Pancreas (tissue), 10 donors: ENCODE data around the gene PAFAH1B1. TPM values are rescaled to one million over a fixed set of nuclear protein-coding genes. Genes with fewer than 3 reads are reported as not detected.
"Not testable (repeated sequence)": the region's sequence is repeated elsewhere in the genome, so short reads cannot be mapped to it uniquely, and the experiment has no call there.

Source experiments
- ATAC-seq, 4 donors: fragments of 200-7000 bp; cut with Tn5 transposase; one replicate each; pipeline versions ENCODE4 v1.8.0 to v1.9.1; 2020; ENCODE audit warnings: mild to moderate bottlenecking in 4 of 4, moderate library complexity in 4 of 4
- DNase-seq, 6 donors: peaks; one replicate each; pipeline ENCODE4 v3.0.0-alpha.2; 2020
- FAIRE-seq: peaks from 2 replicates; lab custom pipeline; 2012; peaks lifted over from hg19 to GRCh38; lab: Jason Lieb, UNC
- H3K27ac ChIP-seq, 4 donors: fragments of 200-600 bp; sonication (generic); 1 replicate in 3 of 4; 2 replicates in 1 of 4; pipeline versions ENCODE4 v1.5.0 to v1.8.0; 2020
- H3K27me3 ChIP-seq, 4 donors: fragments of 200-600 bp; one replicate each; pipeline ENCODE4 v1.8.0; 2021
- H3K36me3 ChIP-seq, 3 donors: fragments of 200-600 bp; sonication (generic) in 1 of 3; one replicate each; pipeline versions ENCODE4 v1.5.0 to v1.8.0; 2020 to 2021
- H3K4me1 ChIP-seq, 3 donors: fragments of 200-600 bp; one replicate each; pipeline ENCODE4 v1.8.0; 2021
- H3K4me3 ChIP-seq, 4 donors: fragments of 200-600 bp; sonication (generic) in 2 of 4; one replicate each; pipeline versions ENCODE4 v1.5.0 to v1.8.0; 2020 to 2021
- H3K9me3 ChIP-seq, 4 donors: fragments of 200-600 bp; one replicate each; pipeline ENCODE4 v1.8.0; 2021
- WGBS, 2 donors: extraction: QIAGEN DNeasy Blood & Tissue Kit; methylation state at CpG; one replicate each; pipeline ENCODE4 v1.1.7; 2013; 5-methylcytosine and 5-hydroxymethylcytosine counted together
- intact Hi-C, 3 donors: fragments of 100-400 bp; cut with DNase I; formaldehyde crosslinking; loops; one replicate each; pipeline versions ENCODE4 v1.11.1 to v1.14.2; 2022
- polyA plus RNA-seq, 2 donors: library from polyadenylated mRNA; stranded (reverse); fragments of 200-250 nt; gene quantifications; one replicate each; pipeline ENCODE4 v1.2.3, GENCODE V29; 2013
- total RNA-seq, 6 donors: library from RNA; stranded (reverse); fragmentation: NEBNext Ultra II Directional in 4 of 6; extraction: Animal tissue kit (Norgen Biotek cat#: 25700) in 4 of 6; gene quantifications; one replicate each; pipeline versions ENCODE4 v1.2.1 to v1.2.4, GENCODE V29; 2021 to 2023
- TF ChIP-seq, protein P1 (sequence below), 4 donors: fragments of 200-600 bp; sonication (generic) in 3 of 4; IDR thresholded peaks; one replicate each; pipeline versions ENCODE4 v1.5.0 to v1.8.0; 2021; ENCODE audit warnings: antibody characterized with exemption in 4 of 4
- donor health status: healthy with polysubstance abuse.
- donor health status: DM: no; HTN: no; CAD: no; lungs with moderate emphysema.
- donor health status: DM: no; HTN: no; CAD: no.
- donor health status: control.
- donor health status: control.
- donor health status: Bipolar disorder and iron deficiency.
- donor health status: DM: yes; HTN: yes; CAD: no.
- donor health status: DM: no; HTN: no; CAD: no.
- donor health status: DM: no; HTN: no; CAD: no.
- donor health status: DM: yes; HTN: yes; CAD: no.

PAFAH1B1 gene
- total and polyA plus RNA-seq, 8 donors: 17.3 to 66.1 (median 34.9) TPM

- ATAC-seq (no peak), FAIRE-seq (no peak), DNase-seq (peak in 3 of 6 donors; percentile 10 to 66 (median 47))
- TF ChIP-seq, protein P1, sequence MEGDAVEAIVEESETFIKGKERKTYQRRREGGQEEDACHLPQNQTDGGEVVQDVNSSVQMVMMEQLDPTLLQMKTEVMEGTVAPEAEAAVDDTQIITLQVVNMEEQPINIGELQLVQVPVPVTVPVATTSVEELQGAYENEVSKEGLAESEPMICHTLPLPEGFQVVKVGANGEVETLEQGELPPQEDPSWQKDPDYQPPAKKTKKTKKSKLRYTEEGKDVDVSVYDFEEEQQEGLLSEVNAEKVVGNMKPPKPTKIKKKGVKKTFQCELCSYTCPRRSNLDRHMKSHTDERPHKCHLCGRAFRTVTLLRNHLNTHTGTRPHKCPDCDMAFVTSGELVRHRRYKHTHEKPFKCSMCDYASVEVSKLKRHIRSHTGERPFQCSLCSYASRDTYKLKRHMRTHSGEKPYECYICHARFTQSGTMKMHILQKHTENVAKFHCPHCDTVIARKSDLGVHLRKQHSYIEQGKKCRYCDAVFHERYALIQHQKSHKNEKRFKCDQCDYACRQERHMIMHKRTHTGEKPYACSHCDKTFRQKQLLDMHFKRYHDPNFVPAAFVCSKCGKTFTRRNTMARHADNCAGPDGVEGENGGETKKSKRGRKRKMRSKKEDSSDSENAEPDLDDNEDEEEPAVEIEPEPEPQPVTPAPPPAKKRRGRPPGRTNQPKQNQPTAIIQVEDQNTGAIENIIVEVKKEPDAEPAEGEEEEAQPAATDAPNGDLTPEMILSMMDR (IDR thresholded peaks at IDR 0.05): no peak
- intact Hi-C loops: no loop called here
- H3K9me3 ChIP-seq: no peaks in the 10 kb centered on the region
- no peak overlapping the region for H3K27ac ChIP-seq
- H3K4me3 ChIP-seq: no peak overlapping the region
- no peaks in the 10 kb centered on the region for H3K4me1 ChIP-seq
- H3K36me3 ChIP-seq: peaks cover 6 to 90% (median 56%) of the 10 kb centered on the region in 3 donors
- 91 to 98% methylated on average over 26 to 28 of the region's 28 CpGs for WGBS, 2 donors
- no peaks in the 10 kb centered on the region for H3K27me3 ChIP-seq
Observed at GRCh38 chr17:2695243-2695960, 101.9 kb downstream of the PAFAH1B1 start.

DNA sequence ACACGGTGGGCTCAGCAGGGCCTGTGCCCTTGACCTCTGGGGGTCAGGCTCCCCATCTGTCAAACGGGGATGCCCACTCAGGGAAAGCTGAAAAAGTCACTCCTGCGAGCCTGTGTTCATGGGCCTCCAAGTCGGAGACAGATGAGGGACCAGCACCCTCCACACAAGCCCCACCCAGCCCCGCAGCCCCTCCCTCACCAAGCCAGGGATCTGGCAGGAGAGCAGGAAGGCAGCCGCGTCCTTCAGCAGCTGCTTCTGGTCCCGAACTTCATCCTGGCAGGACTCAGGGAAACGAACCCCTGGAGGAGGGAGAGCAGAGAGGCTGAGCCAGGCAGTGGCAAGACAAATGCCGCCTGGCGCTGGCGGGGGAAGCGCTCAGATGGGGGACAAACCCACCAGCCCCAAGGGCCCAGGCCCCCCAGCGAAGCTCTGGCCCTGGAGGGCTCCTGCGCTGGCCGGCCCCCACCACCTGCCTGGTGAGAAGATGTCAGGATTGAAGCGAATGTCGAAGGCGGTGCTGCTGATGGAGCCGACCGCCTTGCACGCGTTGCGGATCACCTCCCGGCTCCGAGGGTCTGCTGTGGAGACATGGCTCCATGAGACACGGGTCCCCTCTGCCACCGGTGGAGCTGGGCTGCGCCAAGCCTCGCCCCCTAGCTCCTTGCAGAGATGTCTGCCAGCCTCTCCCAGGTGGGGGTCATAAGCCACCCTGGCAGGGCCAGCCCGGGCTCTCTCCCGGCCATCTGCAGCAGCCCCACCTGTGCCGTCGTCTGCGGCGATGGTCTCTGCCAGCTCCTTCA, 102.7 kb downstream of the PAFAH1B1 start:
- WGBS, 2 donors: 87 to 89% methylated on average over 32 to 36 of the region's 36 CpGs
- peaks cover 6 to 93% (median 58%) of the 10 kb centered on the region in 3 donors for H3K36me3 ChIP-seq
- no peak for FAIRE-seq

GRCh38 chr17:2697611-2698162, 104.2 kb downstream of the PAFAH1B1 start:
- intact Hi-C loops: no loop called here
- no peaks in the 10 kb centered on the region for H3K4me1 ChIP-seq
- FAIRE-seq (no peak), ATAC-seq (no peak), DNase-seq (peak in 3 of 6 donors; percentile 44 to 69 (median 50))
- peaks cover 6 to 96% (median 67%) of the 10 kb centered on the region in 3 donors for H3K36me3 ChIP-seq
- H3K9me3 ChIP-seq: no peaks in the 10 kb centered on the region
- 96 to 97% methylated on average over 40 of the region's 40 CpGs for WGBS, 2 donors
- H3K27me3 ChIP-seq: no peaks in the 10 kb centered on the region
- TF ChIP-seq, protein P1 (IDR thresholded peaks at IDR 0.05): no peak
- H3K27ac ChIP-seq: no peak overlapping the region
- no peak overlapping the region for H3K4me3 ChIP-seq

More for the DNA sequence above, 102.7 kb downstream of the PAFAH1B1 start:
- Histone ChIP-seq H3K4me3 (no peak overlapping the region), H3K4me1 (no peaks in the 10 kb centered on the region), H3K9me3 (no peaks in the 10 kb centered on the region), H3K27ac (no peak overlapping the region), H3K27me3 (no peaks in the 10 kb centered on the region)
- ATAC-seq: no peak
- TF ChIP-seq, protein P1 (IDR thresholded peaks at IDR 0.05): no peak
- DNase-seq: peak in 2 of 6 donors; percentile 56 to 76
- intact Hi-C loops: no loop called here

GRCh38 chr17:2699216-2699805, 105.9 kb downstream of the PAFAH1B1 start:
- 93% methylated on average over 18 of the region's 18 CpGs for WGBS, 2 donors
- ATAC-seq, FAIRE-seq, H3K27me3 ChIP-seq, H3K9me3 ChIP-seq, H3K4me3 ChIP-seq, intact Hi-C loops, H3K4me1 ChIP-seq, H3K27ac ChIP-seq: not testable (repeated sequence)
- peak in 2 of 6 donors; percentile 16 to 20 for DNase-seq
- peaks cover 6 to 97% (median 66%) of the 10 kb centered on the region in 3 donors for H3K36me3 ChIP-seq

- ATAC-seq (no peak), DNase-seq (peak in 2 of 6 donors; percentile 48 to 57), FAIRE-seq (no peak)
- no peak overlapping the region for H3K4me3 ChIP-seq
- no peaks in the 10 kb centered on the region for H3K9me3 ChIP-seq
- 94 to 96% methylated on average over 20 of the region's 20 CpGs for WGBS, 2 donors
- TF ChIP-seq, protein P1 (IDR thresholded peaks at IDR 0.05): no peak
- peaks cover 6 to 90% (median 62%) of the 10 kb centered on the region in 3 donors for H3K36me3 ChIP-seq
- H3K27me3 ChIP-seq: no peaks in the 10 kb centered on the region
- no peaks in the 10 kb centered on the region for H3K4me1 ChIP-seq
- intact Hi-C loops: no loop called here
- no peak overlapping the region for H3K27ac ChIP-seq
Observed at GRCh38 chr17:2700030-2700490, 106.6 kb downstream of the PAFAH1B1 start.
